GM18526 (cell line): ENCODE data around the gene PDE4D.

Experiments
- POLR2A ChIP-seq: IDR thresholded peaks from 3 replicates; pipeline ENCODE4 v1.6.1; 2011; ENCODE audit not compliant: insufficient read length; ENCODE audit errors: extremely low read depth

The PDE4D gene

GRCh38 chr5:59588922-59589321 is 304.6 kb downstream of the PDE4D start:
- no peak for TF ChIP-seq POLR2A

GRCh38 chr5:59587489-59588337 is 305.8 kb downstream of the PDE4D start:
- TF ChIP-seq POLR2A = no peak

GRCh38 chr5:59586841-59587240 is 306.7 kb downstream of the PDE4D start:
- no peak for TF ChIP-seq POLR2A

- no peak for TF ChIP-seq POLR2A
Observed at GRCh38 chr5:59584858-59585846, 308.4 kb downstream of the PDE4D start.

GRCh38 chr5:59583810-59584562 is 309.5 kb downstream of the PDE4D start:
- TF ChIP-seq POLR2A = no peak

- TF ChIP-seq POLR2A = no peak
Observed at GRCh38 chr5:59583151-59583809, 310.2 kb downstream of the PDE4D start.

- no peak for TF ChIP-seq POLR2A
Observed at GRCh38 chr5:59582746-59583145, 310.8 kb downstream of the PDE4D start.

GRCh38 chr5:59579824-59580167 is 313.7 kb downstream of the PDE4D start:
- TF ChIP-seq POLR2A = no peak

- no peak for TF ChIP-seq POLR2A
Observed at GRCh38 chr5:59579101-59579823, 314.3 kb downstream of the PDE4D start.

GRCh38 chr5:59577485-59577884 is 316.0 kb downstream of the PDE4D start:
- TF ChIP-seq POLR2A = no peak

- no peak for TF ChIP-seq POLR2A
Observed at GRCh38 chr5:59575648-59576445, 317.7 kb downstream of the PDE4D start.

- no peak for TF ChIP-seq POLR2A
Observed at GRCh38 chr5:59571067-59571466, 322.5 kb downstream of the PDE4D start.

GRCh38 chr5:59569608-59570334 is 323.8 kb downstream of the PDE4D start:
- no peak for TF ChIP-seq POLR2A
